Left renal cortex interstitium (tissue), 4 donors: ENCODE measurements around the gene TSTD1. TPM values are rescaled to one million over a fixed set of nuclear protein-coding genes. Genes with fewer than 3 reads are reported as not detected.
A peak's percentile ranks its signal among the peaks of the same experiment; 100 is the strongest.
"Not testable (repeated sequence)": the region's sequence is repeated elsewhere in the genome, so short reads cannot be mapped to it uniquely, and the experiment has no call there.

Experiments
- DNase-seq, 4 donors: peaks; one replicate each; pipeline ENCODE4 v3.0.0-alpha.2; 2013; ENCODE audit warnings: low read depth in 4 of 4, low spot score in 2 of 4, missing footprints in 1 of 4
- polyA plus RNA-seq, 4 donors: library from polyadenylated mRNA; unstranded; fragments of 120-200 nt; gene quantifications; one replicate each; pipeline ENCODE4 v1.2.1, GENCODE V29; 2013; ENCODE audit not compliant: insufficient read length in 4 of 4

The TSTD1 gene
- polyA plus RNA-seq, 4 donors: 52.0 to 76.1 (median 67.5) TPM

GRCh38 chr1:161013488-161014230, 25.1 kb downstream of the TSTD1 start:
- peak in 1 of 4 donors; percentile 43 for DNase-seq

- no peak for DNase-seq
Measured at GRCh38 chr1:161013131-161013487, 25.7 kb downstream of the TSTD1 start.

- DNase-seq: no peak
Measured at GRCh38 chr1:161012420-161012819, 26.3 kb downstream of the TSTD1 start.

- no peak for DNase-seq
Measured at GRCh38 chr1:161009602-161010211, 29.1 kb downstream of the TSTD1 start.

- DNase-seq: no peak
Measured at GRCh38 chr1:161008869-161009510, 29.8 kb downstream of the TSTD1 start.

GRCh38 chr1:161007369-161007768, 31.4 kb downstream of the TSTD1 start:
- no peak for DNase-seq

GRCh38 chr1:161006563-161006962, 32.2 kb downstream of the TSTD1 start:
- DNase-seq: no peak

GRCh38 chr1:161001525-161001924, 37.2 kb downstream of the TSTD1 start:
- no peak for DNase-seq

GRCh38 chr1:161000736-161001480, 37.9 kb downstream of the TSTD1 start:
- no peak for DNase-seq

GRCh38 chr1:160999376-160999775, 39.4 kb downstream of the TSTD1 start:
- DNase-seq: no peak

- no peak for DNase-seq
Measured at GRCh38 chr1:160997323-160998038, 41.3 kb downstream of the TSTD1 start.

GRCh38 chr1:160996178-160996577, 42.6 kb downstream of the TSTD1 start:
- DNase-seq: no peak

- no peak for DNase-seq
Measured at GRCh38 chr1:160993544-160994193, 45.1 kb downstream of the TSTD1 start.

- DNase-seq: not testable (repeated sequence)
Measured at GRCh38 chr1:160992036-160992435, 46.7 kb downstream of the TSTD1 start.

Other genes with a start within 250 kb of the TSTD1 start
- gene LY9, start 242.8 kb downstream of the TSTD1 start, polyA plus RNA-seq: under 1 TPM; 0.09 to 0.30 (median 0.13) TPM
- under 1 TPM; 0.11 to 0.44 (median 0.25) TPM for gene CD244, start 176.1 kb downstream of the TSTD1 start, polyA plus RNA-seq
- 1 to 10 TPM; 1.3 to 5.3 (median 2.1) TPM for gene ITLN1, start 153.8 kb downstream of the TSTD1 start, polyA plus RNA-seq
- not detected for gene ITLN2, start 84.2 kb downstream of the TSTD1 start, polyA plus RNA-seq
- 100 to 1,000 TPM in 1 of 4 donors, 10 to 100 TPM in 3; 76.1 to 101 (median 82.1) TPM for gene F11R, start 17.8 kb downstream of the TSTD1 start, polyA plus RNA-seq
- 10 to 100 TPM; 55.6 to 69.0 (median 60.4) TPM for gene USF1, start 7.0 kb upstream of the TSTD1 start, polyA plus RNA-seq
- 1 to 10 TPM; 1.8 to 2.6 (median 2.0) TPM for gene ARHGAP30, start 30.9 kb upstream of the TSTD1 start, polyA plus RNA-seq
- gene NECTIN4, start 50.6 kb upstream of the TSTD1 start, polyA plus RNA-seq: 1 to 10 TPM; 2.1 to 4.8 (median 4.3) TPM
- gene KLHDC9, start 59.4 kb upstream of the TSTD1 start, polyA plus RNA-seq: 10 to 100 TPM; 14.9 to 21.5 (median 16.4) TPM
- gene PFDN2, start 79.1 kb upstream of the TSTD1 start, polyA plus RNA-seq: 10 to 100 TPM; 71.1 to 85.7 (median 77.7) TPM
- gene NIT1, start 79.1 kb upstream of the TSTD1 start, polyA plus RNA-seq: 10 to 100 TPM; 45.3 to 57.5 (median 51.8) TPM
- gene DEDD, start 93.7 kb upstream of the TSTD1 start, polyA plus RNA-seq: 10 to 100 TPM; 43.1 to 57.7 (median 48.1) TPM
- 100 to 1,000 TPM; 124 to 175 (median 145) TPM for gene UFC1, start 115.0 kb upstream of the TSTD1 start, polyA plus RNA-seq
- 10 to 100 TPM; 45.6 to 61.0 (median 50.3) TPM for gene USP21, start 120.5 kb upstream of the TSTD1 start, polyA plus RNA-seq
- 10 to 100 TPM; 34.6 to 62.0 (median 49.4) TPM for gene PPOX, start 127.5 kb upstream of the TSTD1 start, polyA plus RNA-seq
- gene B4GALT3, start 138.5 kb upstream of the TSTD1 start, polyA plus RNA-seq: 10 to 100 TPM; 36.7 to 49.3 (median 41.3) TPM
- gene ADAMTS4, start 160.1 kb upstream of the TSTD1 start, polyA plus RNA-seq: 1 to 10 TPM in 2 of 4 donors, under 1 TPM in 2; 0.72 to 1.6 (median 1.1) TPM
- gene NDUFS2, start 163.4 kb upstream of the TSTD1 start, polyA plus RNA-seq: 100 to 1,000 TPM; 178 to 218 (median 200) TPM
- gene FCER1G, start 176.3 kb upstream of the TSTD1 start, polyA plus RNA-seq: 10 to 100 TPM in 3 of 4 donors, 1 to 10 TPM in 1; 10.0 to 16.1 (median 11.8) TPM
- 100 to 1,000 TPM in 1 of 4 donors, under 1 TPM in 1, not detected in 2; 0.43 to 120 TPM for gene APOA2, start 184.7 kb upstream of the TSTD1 start, polyA plus RNA-seq
- gene TOMM40L, start 187.1 kb upstream of the TSTD1 start, polyA plus RNA-seq: 10 to 100 TPM; 12.7 to 16.9 (median 15.0) TPM
- gene NR1I3, start 199.2 kb upstream of the TSTD1 start, polyA plus RNA-seq: 1 to 10 TPM; 1.9 to 4.4 (median 3.6) TPM
- gene PCP4L1, start 219.8 kb upstream of the TSTD1 start, polyA plus RNA-seq: 1 to 10 TPM; 1.3 to 2.1 (median 1.4) TPM